Esophagus muscularis mucosa (tissue), 2 donors: ENCODE data around the gene ALG14.

Experiments
- EP300 ChIP-seq: sonication (generic); formaldehyde crosslinking; IDR thresholded peaks from one replicate; pipeline ENCODE4 v1.6.1; 2017; ENCODE audit warnings: antibody characterized with exemption
- POLR2A ChIP-seq: fragments of 450-650 bp; IDR thresholded peaks from one replicate; pipeline ENCODE4 v1.6.1; 2017; ENCODE audit warnings: antibody characterized with exemption, moderate library complexity, mild to moderate bottlenecking, low read depth

DNA sequence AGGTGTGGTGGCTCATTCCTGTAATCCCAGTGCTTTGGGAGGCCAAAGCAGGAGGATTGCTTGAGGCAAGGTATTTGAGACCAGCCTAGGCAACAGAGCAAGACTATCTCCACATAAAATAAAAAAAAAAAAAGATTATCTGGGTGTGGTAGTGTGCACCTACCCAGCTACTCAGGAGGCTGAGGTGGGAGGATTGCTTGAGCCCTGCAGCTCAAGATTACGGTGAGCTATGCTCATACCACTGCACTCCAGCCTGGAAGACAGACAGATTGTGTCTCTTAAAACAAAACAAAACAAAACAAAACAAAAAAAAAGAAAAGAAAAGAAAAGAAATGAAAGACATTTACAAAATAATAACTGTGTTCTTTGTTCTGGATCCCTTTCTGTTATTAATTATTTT, 38.3 kb upstream of the ALG14 start:
- TF ChIP-seq EP300 = no peak
- no peak for TF ChIP-seq POLR2A
